CD14-positive monocyte (primary cell): Measurements from ENCODE around the gene RIN2. TPM values are rescaled to one million over a fixed set of nuclear protein-coding genes. Genes with fewer than 3 reads are reported as not detected.
A peak's percentile ranks its signal among the peaks of the same experiment; 100 is the strongest.

Experiments
- DNase-seq, 3 donors: peaks; one replicate each; pipeline ENCODE4 v3.0.0-alpha.2; 2011 to 2022
- H2AFZ ChIP-seq: 2 replicates; pipeline ENCODE4 v1.6.0; 2012; ENCODE audit warnings: mild to moderate bottlenecking, low read depth, low read length, inconsistent platforms; ENCODE audit not compliant: insufficient read depth, poor library complexity, severe bottlenecking
- H3K27ac ChIP-seq, 2 donors: 1 replicate in 1 of 2; 2 replicates in 1 of 2; pipeline ENCODE4 v1.5.1; 2012 to 2013; ENCODE audit warnings: low read length in 2 of 2, control low read depth in 1 of 2, inconsistent platforms in 1 of 2, low read depth in 1 of 2, mild to moderate bottlenecking in 1 of 2
- H3K27me3 ChIP-seq, 2 donors: one replicate each; pipeline versions ENCODE4 v1.6.0 to v1.6.1; 2011 to 2013; ENCODE audit warnings: low read length in 2 of 2; ENCODE audit not compliant: control insufficient read depth in 2 of 2, insufficient read depth in 2 of 2
- H3K36me3 ChIP-seq, 2 donors: replicated peaks in 1 of 2; 1 replicate in 1 of 2; 2 replicates in 1 of 2; pipeline versions ENCODE4 v1.5.1 to v1.6.1; 2012 to 2013; ENCODE audit warnings: low read length in 2 of 2, control low read depth in 1 of 2, inconsistent platforms in 1 of 2, mild to moderate bottlenecking in 1 of 2; ENCODE audit not compliant: insufficient read depth in 2 of 2, control insufficient read depth in 1 of 2
- H3K4me1 ChIP-seq, 2 donors: 1 replicate in 1 of 2; 2 replicates in 1 of 2; pipeline versions ENCODE4 v1.5.1 to v1.6.1; 2012 to 2013; ENCODE audit warnings: low read length in 2 of 2, control low read depth in 1 of 2, inconsistent platforms in 1 of 2, mild to moderate bottlenecking in 1 of 2, moderate library complexity in 1 of 2; ENCODE audit not compliant: insufficient read depth in 2 of 2, control insufficient read depth in 1 of 2
- H3K4me2 ChIP-seq: replicated peaks from 2 replicates; pipeline ENCODE3; 2012; ENCODE audit warnings: low read length, moderate library complexity, mild to moderate bottlenecking; ENCODE audit not compliant: poor library complexity, severe bottlenecking; ENCODE audit errors: extremely low read depth
- H3K4me3 ChIP-seq, 3 experiments: fragments of 200-600 bp in 1 of 3; sonication (generic) in 1 of 3; replicated peaks in 1 of 3; 1 replicate in 2 of 3; 2 replicates in 1 of 3; pipeline ENCODE4 v1.5.1; 2011 to 2013; ENCODE audit warnings: low read length in 3 of 3, mild to moderate bottlenecking in 3 of 3, control low read depth in 2 of 3, low read depth in 2 of 3, inconsistent platforms in 1 of 3, moderate library complexity in 1 of 3
- H3K79me2 ChIP-seq: 2 replicates; pipeline ENCODE4 v1.6.0; 2012; ENCODE audit warnings: mild to moderate bottlenecking, control low read depth, inconsistent platforms, low read length, moderate library complexity; ENCODE audit not compliant: insufficient read depth
- H3K9ac ChIP-seq: 2 replicates; pipeline ENCODE4 v1.6.0; 2017; ENCODE audit warnings: low read length, mild to moderate bottlenecking; ENCODE audit not compliant: insufficient read depth, poor library complexity, severe bottlenecking
- H3K9me3 ChIP-seq, 2 donors: replicated peaks in 1 of 2; 1 replicate in 1 of 2; 2 replicates in 1 of 2; pipeline versions ENCODE4 v1.5.1 to v1.6.1; 2012 to 2013; ENCODE audit warnings: low read length in 2 of 2, control low read depth in 1 of 2; ENCODE audit not compliant: control insufficient read depth in 1 of 2, insufficient read depth in 1 of 2
- H4K20me1 ChIP-seq: 2 replicates; pipeline ENCODE4 v1.6.0; 2012; ENCODE audit warnings: mild to moderate bottlenecking, low read length, control low read depth, moderate library complexity; ENCODE audit not compliant: insufficient read depth
- H3K27ac Mint-ChIP-seq, 7 donors: one replicate each; pipeline ENCODE4 v1.8.0; 2020; ENCODE audit warnings: mild to moderate bottlenecking in 7 of 7, mixed read lengths in 7 of 7, moderate library complexity in 6 of 7, inconsistent platforms in 2 of 7
- H3K27me3 Mint-ChIP-seq, 3 donors: one replicate each; pipeline ENCODE4 v1.8.0; 2021 to 2022; ENCODE audit warnings: low read depth in 3 of 3, mild to moderate bottlenecking in 3 of 3, mixed read lengths in 3 of 3, moderate library complexity in 3 of 3, inconsistent platforms in 1 of 3
- H3K36me3 Mint-ChIP-seq, 2 donors: one replicate each; pipeline ENCODE4 v1.8.0; 2020; ENCODE audit warnings: mixed read lengths in 2 of 2, inconsistent platforms in 1 of 2, mild to moderate bottlenecking in 1 of 2
- H3K4me1 Mint-ChIP-seq: one replicate; pipeline ENCODE4 v1.8.0; 2020; ENCODE audit warnings: mild to moderate bottlenecking, mixed read lengths
- H3K4me3 Mint-ChIP-seq, 2 donors: one replicate each; pipeline ENCODE4 v1.8.0; 2020; ENCODE audit warnings: mild to moderate bottlenecking in 2 of 2, mixed read lengths in 2 of 2, moderate library complexity in 1 of 2
- H3K9me3 Mint-ChIP-seq, 7 donors: one replicate each; pipeline ENCODE4 v1.8.0; 2020 to 2022; ENCODE audit warnings: mixed read lengths in 7 of 7, mild to moderate bottlenecking in 6 of 7, moderate library complexity in 6 of 7, inconsistent platforms in 2 of 7
- CTCF ChIP-seq: fragments of 200-600 bp; IDR thresholded peaks from one replicate; pipeline ENCODE4 v1.8.0; 2022; ENCODE audit warnings: antibody characterized with exemption, mild to moderate bottlenecking
- WGBS: methylation state at CpG from one replicate; pipeline ENCODE4 v1.1.5; 2013; ENCODE audit warnings: missing lambda C conversion rate; ENCODE audit not compliant: insufficient coverage; 5-methylcytosine and 5-hydroxymethylcytosine counted together
- intact Hi-C, 2 donors: fragments of 100-400 bp; cut with micrococcal nuclease; formaldehyde crosslinking; loops; one replicate each; pipeline versions ENCODE4 v1.15.0 to v1.15.1; 2023
- polyA plus RNA-seq, 3 donors: library from polyadenylated mRNA; depleted of rRNA in 1 of 3; unstranded in 2 of 3; stranded (reverse) in 1 of 3; fragments of 300-500 nt in 2 of 3; fragments of >200 nt in 1 of 3; fragmentation: Illumina TruSeq in 2 of 3; gene quantifications; 1 replicate in 2 of 3; 2 replicates in 1 of 3; pipeline ENCODE4 v1.2.3, GENCODE V29; 2012 to 2021

The RIN2 gene
- polyA plus RNA-seq, 3 donors = 5.6 to 25.4 (median 15.4) TPM

GRCh38 chr20:19806806-19807190, 48.7 kb downstream of the RIN2 start:
- Mint-ChIP-seq H3K27me3 (peaks cover 0 to 2% (median 0%) of the 10 kb centered on the region in 3 donors), H3K36me3 (peaks cover 67 to 80% of the 10 kb centered on the region in 2 donors), H3K4me1 (peaks cover 8% of the 10 kb centered on the region), H3K9me3 (no peaks in the 10 kb centered on the region), H3K27ac (peak overlapping the region in 1 of 7 donors; percentile 74), H3K4me3 (no peak overlapping the region)
- WGBS = 89% methylated on average over 3 of the region's 4 CpGs
- Histone ChIP-seq H3K27ac (no peak overlapping the region), H3K4me2 (no peak overlapping the region), H3K9ac (no peak overlapping the region), H3K79me2 (no peaks in the 10 kb centered on the region), H3K36me3 (peaks cover 19 to 49% of the 10 kb centered on the region in 2 donors), H2AFZ (no peak overlapping the region), H3K9me3 (no peaks in the 10 kb centered on the region), H3K4me1 (no peaks in the 10 kb centered on the region), H3K27me3 (no peaks in the 10 kb centered on the region), H4K20me1 (peaks cover 10% of the 10 kb centered on the region), H3K4me3 (no peak overlapping the region)
- no peak for TF ChIP-seq CTCF
- intact Hi-C loops = no loop called here
- DNase-seq = no peak

GRCh38 chr20:19807191-19807945, 49.3 kb downstream of the RIN2 start:
- Histone ChIP-seq H3K27ac (no peak overlapping the region), H2AFZ (no peak overlapping the region), H3K4me1 (peaks cover 0 to 2% of the 10 kb centered on the region in 2 donors), H3K9ac (no peak overlapping the region), H3K36me3 (peaks cover 19 to 44% of the 10 kb centered on the region in 2 donors), H4K20me1 (peaks cover 10% of the 10 kb centered on the region), H3K79me2 (no peaks in the 10 kb centered on the region), H3K9me3 (no peaks in the 10 kb centered on the region), H3K4me2 (no peak overlapping the region), H3K27me3 (no peaks in the 10 kb centered on the region), H3K4me3 (no peak overlapping the region)
- TF ChIP-seq CTCF = no peak
- Mint-ChIP-seq H3K27ac (no peak overlapping the region), H3K27me3 (peaks cover 0 to 2% (median 0%) of the 10 kb centered on the region in 3 donors), H3K4me1 (peaks cover 10% of the 10 kb centered on the region), H3K4me3 (no peak overlapping the region), H3K36me3 (peaks cover 63 to 74% of the 10 kb centered on the region in 2 donors), H3K9me3 (no peaks in the 10 kb centered on the region)
- no peak for DNase-seq
- intact Hi-C loops = no loop called here
